Adrenal gland (tissue), 12 donors: ENCODE measurements around the gene STYXL2. TPM values are rescaled to one million over a fixed set of nuclear protein-coding genes. Genes with fewer than 3 reads are reported as not detected.

Experiments
- DNase-seq, 7 donors: peaks; one replicate each; pipeline ENCODE4 v3.0.0-alpha.2; 2019 to 2020
- H3K27ac ChIP-seq, 5 donors: fragments of 200-600 bp; sonication (generic) in 4 of 5; 1 replicate in 3 of 5; 2 replicates in 2 of 5; pipeline versions ENCODE4 v1.5.1 to v1.8.0; 2016 to 2020; ENCODE audit warnings: mild to moderate bottlenecking in 1 of 5
- H3K27me3 ChIP-seq: fragments of 200-600 bp; 2 replicates; pipeline ENCODE4 v1.8.0; 2021
- H3K36me3 ChIP-seq, 2 donors: fragments of 200-600 bp; replicated peaks in 1 of 2; 1 replicate in 1 of 2; 2 replicates in 1 of 2; pipeline versions ENCODE4 v1.5.1 to v1.8.0; 2018 to 2022
- H3K4me1 ChIP-seq, 2 donors: fragments of 200-600 bp; replicated peaks in 1 of 2; 1 replicate in 1 of 2; 2 replicates in 1 of 2; pipeline versions ENCODE4 v1.5.1 to v1.8.0; 2018 to 2021
- H3K4me3 ChIP-seq, 4 donors: fragments of 200-600 bp; sonication (generic) in 3 of 4; one replicate each; pipeline ENCODE4 v1.5.1; 2016 to 2018
- H3K9me3 ChIP-seq, 3 donors: fragments of 200-600 bp; sonication (generic) in 1 of 3; replicated peaks in 1 of 3; 1 replicate in 2 of 3; 2 replicates in 1 of 3; pipeline versions ENCODE4 v1.5.1 to v1.8.0; 2016 to 2021
- POLR2A ChIP-seq, 2 donors: fragments of 450-650 bp; IDR thresholded peaks; one replicate each; pipeline ENCODE4 v1.6.1; 2017; ENCODE audit warnings: antibody characterized with exemption in 2 of 2, mild to moderate bottlenecking in 2 of 2, moderate library complexity in 1 of 2
- WGBS, 4 donors: extraction: QIAGEN DNeasy Blood & Tissue Kit in 2 of 4; methylation state at CpG; one replicate each; pipeline versions ENCODE4 v1.1.5 to v1.1.7; 2013 to 2017; 5-methylcytosine and 5-hydroxymethylcytosine counted together
- intact Hi-C, 2 donors: fragments of 100-400 bp; cut with DNase I; formaldehyde crosslinking; loops; one replicate each; pipeline versions ENCODE4 v1.14.1 to v1.15.0; 2022 to 2023
- polyA plus RNA-seq, 3 donors: library from polyadenylated mRNA; stranded (reverse); fragments of 200-250 nt in 2 of 3; fragments of 350-450 nt in 1 of 3; fragmentation: Illumina TruSeq in 1 of 3; extraction: RNeasy Lipid Tissue Mini Kit (QIAGEN cat#74804) in 1 of 3; gene quantifications; one replicate each; pipeline ENCODE4 v1.2.3, GENCODE V29; 2013 to 2014
- total RNA-seq, 9 donors: library from RNA; depleted of rRNA in 4 of 9; stranded (reverse); fragments of >200 nt in 4 of 9; fragments of 120-200 nt in 1 of 9; fragmentation: NEBNext Ultra II Directional in 1 of 9; extraction: Animal tissue kit (Norgen Biotek cat#: 25700) in 1 of 9; gene quantifications; one replicate each; pipeline versions ENCODE4 v1.1.0 to v1.2.4, GENCODE V29; 2013 to 2023
- TF ChIP-seq, protein P1 (sequence below), 6 experiments: fragments of 450-650 bp in 4 of 6; fragments of 200-600 bp in 2 of 6; sonication (generic) in 1 of 6; IDR thresholded peaks; 1 replicate in 5 of 6; 2 replicates in 1 of 6; pipeline versions ENCODE4 v1.5.1 to v1.8.0; 2016 to 2021; ENCODE audit warnings: antibody characterized with exemption in 6 of 6, mild to moderate bottlenecking in 2 of 6, moderate library complexity in 1 of 6
- donor health status: healthy with polysubstance abuse.
- donor health status: Bipolar disorder and iron deficiency.
- donor health status: DM: yes; HTN: yes; CAD: no.
- donor health status: DM: no; HTN: no; CAD: no.
- donor health status: DM: no; HTN: no; CAD: no.
- donor health status: DM: yes; HTN: yes; CAD: no.

The STYXL2 gene
- total and polyA plus RNA-seq, 12 donors: 0.08 to 1.3 (median 0.55) TPM; not detected in 1

DNA sequence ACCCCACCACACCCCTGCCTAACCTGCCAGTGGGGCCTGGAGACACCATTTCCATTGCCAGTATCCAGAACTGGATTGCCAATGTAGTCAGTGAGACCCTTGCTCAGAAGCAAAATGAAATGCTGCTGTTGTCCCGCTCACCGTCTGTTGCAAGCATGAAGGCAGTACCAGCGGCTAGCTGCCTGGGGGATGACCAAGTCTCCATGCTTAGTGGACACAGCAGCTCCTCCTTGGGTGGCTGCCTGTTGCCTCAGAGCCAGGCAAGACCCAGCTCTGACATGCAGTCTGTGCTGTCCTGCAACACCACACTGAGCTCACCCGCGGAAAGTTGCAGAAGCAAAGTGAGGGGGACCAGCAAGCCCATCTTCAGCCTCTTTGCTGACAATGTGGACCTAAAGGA, 33.4 kb downstream of the STYXL2 start:
- TF ChIP-seq, protein P1, sequence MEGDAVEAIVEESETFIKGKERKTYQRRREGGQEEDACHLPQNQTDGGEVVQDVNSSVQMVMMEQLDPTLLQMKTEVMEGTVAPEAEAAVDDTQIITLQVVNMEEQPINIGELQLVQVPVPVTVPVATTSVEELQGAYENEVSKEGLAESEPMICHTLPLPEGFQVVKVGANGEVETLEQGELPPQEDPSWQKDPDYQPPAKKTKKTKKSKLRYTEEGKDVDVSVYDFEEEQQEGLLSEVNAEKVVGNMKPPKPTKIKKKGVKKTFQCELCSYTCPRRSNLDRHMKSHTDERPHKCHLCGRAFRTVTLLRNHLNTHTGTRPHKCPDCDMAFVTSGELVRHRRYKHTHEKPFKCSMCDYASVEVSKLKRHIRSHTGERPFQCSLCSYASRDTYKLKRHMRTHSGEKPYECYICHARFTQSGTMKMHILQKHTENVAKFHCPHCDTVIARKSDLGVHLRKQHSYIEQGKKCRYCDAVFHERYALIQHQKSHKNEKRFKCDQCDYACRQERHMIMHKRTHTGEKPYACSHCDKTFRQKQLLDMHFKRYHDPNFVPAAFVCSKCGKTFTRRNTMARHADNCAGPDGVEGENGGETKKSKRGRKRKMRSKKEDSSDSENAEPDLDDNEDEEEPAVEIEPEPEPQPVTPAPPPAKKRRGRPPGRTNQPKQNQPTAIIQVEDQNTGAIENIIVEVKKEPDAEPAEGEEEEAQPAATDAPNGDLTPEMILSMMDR (IDR thresholded peaks at IDR 0.05): no peak
- TF ChIP-seq POLR2A (IDR thresholded peaks at IDR 0.05): no peak

DNA sequence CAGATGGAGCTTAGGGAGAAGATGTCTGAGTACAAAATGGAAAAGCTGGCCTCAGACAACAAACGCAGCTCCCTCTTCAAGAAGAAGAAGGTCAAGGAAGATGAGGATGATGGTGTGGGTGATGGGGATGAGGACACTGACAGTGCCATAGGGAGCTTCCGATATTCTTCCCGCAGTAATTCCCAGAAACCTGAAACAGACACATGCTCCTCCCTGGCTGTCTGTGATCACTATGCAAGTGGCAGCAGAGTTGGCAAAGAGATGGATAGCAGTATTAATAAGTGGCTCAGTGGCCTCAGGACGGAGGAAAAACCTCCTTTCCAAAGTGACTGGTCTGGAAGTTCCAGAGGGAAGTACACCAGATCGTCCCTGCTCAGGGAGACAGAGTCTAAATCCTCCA, 33.8 kb downstream of the STYXL2 start:
- H3K36me3 ChIP-seq: no peaks in the 10 kb centered on the region
- no peak overlapping the region for H3K27ac ChIP-seq
- no peak for DNase-seq
- no peaks in the 10 kb centered on the region for H3K27me3 ChIP-seq
- no peak overlapping the region for H3K4me3 ChIP-seq
- intact Hi-C loops: no loop called here
- WGBS, 4 donors: 70 to 75% (median 73%) methylated on average over 5 of the region's 5 CpGs
- H3K4me1 ChIP-seq: no peaks in the 10 kb centered on the region
- no peaks in the 10 kb centered on the region for H3K9me3 ChIP-seq
- TF ChIP-seq, protein P1 (IDR thresholded peaks at IDR 0.05): no peak
- no peak for TF ChIP-seq POLR2A (IDR thresholded peaks at IDR 0.05)

More for the DNA sequence above, 33.4 kb downstream of the STYXL2 start:
- no peak for DNase-seq
- H3K9me3 ChIP-seq: no peaks in the 10 kb centered on the region
- no peak overlapping the region for H3K27ac ChIP-seq
- intact Hi-C loops: no loop called here
- H3K36me3 ChIP-seq: no peaks in the 10 kb centered on the region
- H3K4me3 ChIP-seq: no peak overlapping the region
- no peaks in the 10 kb centered on the region for H3K4me1 ChIP-seq
- WGBS, 4 donors: 80 to 94% (median 92%) methylated on average over 1 to 5 of the region's 5 CpGs
- H3K27me3 ChIP-seq: no peaks in the 10 kb centered on the region

DNA sequence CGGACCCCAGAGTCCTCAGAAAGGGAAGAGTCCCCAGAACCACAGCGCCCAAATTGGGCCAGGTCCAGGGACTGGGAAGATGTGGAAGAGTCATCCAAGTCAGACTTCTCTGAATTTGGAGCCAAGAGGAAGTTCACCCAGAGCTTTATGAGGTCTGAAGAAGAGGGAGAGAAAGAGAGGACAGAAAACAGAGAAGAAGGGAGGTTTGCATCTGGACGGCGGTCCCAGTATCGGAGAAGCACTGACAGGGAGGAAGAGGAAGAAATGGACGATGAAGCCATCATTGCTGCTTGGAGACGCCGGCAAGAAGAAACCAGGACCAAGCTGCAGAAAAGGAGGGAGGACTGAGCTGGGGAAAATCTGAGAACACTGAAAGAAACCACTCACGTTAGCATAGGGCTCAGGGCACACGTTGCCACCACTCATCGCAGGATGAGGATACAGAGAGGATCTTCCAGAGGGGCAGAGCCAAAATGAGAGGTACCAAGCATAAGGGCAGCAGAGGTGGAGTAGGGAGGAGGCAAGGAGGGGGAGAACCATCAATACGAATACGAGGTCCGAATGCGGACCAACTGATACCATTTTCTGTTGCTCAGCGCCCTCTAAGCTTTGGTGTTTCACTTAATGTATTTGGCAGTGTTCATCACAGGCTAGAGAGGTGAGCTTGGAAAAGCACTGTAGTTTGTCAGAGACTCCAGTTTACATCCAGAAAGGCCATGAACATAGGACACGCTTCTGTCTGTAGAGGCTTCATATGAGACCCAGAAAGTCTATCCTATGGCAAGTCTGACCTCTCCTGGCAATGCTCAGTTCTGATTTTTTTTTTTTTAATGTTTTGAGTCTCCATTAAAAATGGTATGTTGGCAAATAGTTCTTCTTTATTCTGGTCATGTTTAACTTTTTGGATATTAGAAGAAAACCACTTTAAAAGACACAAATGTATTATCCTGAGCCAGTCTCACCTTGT, 34.7 kb downstream of the STYXL2 start:
- no peak overlapping the region for H3K27ac ChIP-seq
- no peak overlapping the region for H3K4me3 ChIP-seq
- H3K27me3 ChIP-seq: no peaks in the 10 kb centered on the region
- H3K4me1 ChIP-seq: no peaks in the 10 kb centered on the region
- TF ChIP-seq, protein P1 (IDR thresholded peaks at IDR 0.05): no peak
- TF ChIP-seq POLR2A (IDR thresholded peaks at IDR 0.05): no peak
- intact Hi-C loops: no loop called here
- no peaks in the 10 kb centered on the region for H3K36me3 ChIP-seq
- 76 to 84% (median 78%) methylated on average over 17 of the region's 17 CpGs for WGBS, 4 donors
- no peak for DNase-seq
- no peaks in the 10 kb centered on the region for H3K9me3 ChIP-seq

DNA sequence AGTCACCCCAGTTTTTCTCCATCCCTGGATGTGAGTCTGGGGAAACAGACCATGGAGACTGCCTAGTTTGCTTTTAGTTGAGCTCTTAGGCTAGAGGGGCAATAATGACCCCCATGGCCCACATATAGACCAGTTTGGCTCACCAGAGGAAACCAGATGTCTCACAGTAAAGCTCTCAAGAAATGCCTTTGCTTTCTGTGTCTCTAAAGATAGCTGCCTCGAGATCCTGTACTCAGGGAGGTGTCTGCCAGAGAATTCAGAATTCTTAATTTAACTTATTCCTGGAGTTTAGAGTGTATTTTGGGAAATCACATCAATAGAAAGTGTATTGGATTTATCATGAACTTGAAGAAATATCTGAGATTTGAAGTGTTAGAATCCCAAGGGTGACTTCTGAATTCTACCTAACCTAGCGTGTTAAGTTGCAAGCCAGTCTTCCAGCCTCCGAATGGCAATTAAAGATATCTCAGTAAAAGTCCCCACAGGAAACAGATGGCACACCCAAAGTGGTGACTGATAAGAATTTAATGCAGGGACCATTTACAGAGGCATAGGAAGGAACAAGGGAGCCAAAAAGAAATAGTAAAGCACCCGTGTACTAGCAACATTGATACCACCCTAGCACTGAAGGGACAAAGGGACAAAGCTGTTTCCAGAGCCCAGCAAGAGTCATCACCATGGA, 37.1 kb downstream of the STYXL2 start:
- Histone ChIP-seq H3K27me3 (no peaks in the 10 kb centered on the region), H3K27ac (no peak overlapping the region), H3K4me3 (no peak overlapping the region), H3K9me3 (no peaks in the 10 kb centered on the region), H3K36me3 (no peaks in the 10 kb centered on the region), H3K4me1 (no peaks in the 10 kb centered on the region)
- DNase-seq: no peak
- WGBS, 4 donors: 55 to 75% (median 61%) methylated on average over 4 of the region's 4 CpGs
- intact Hi-C loops: no loop called here
- TF ChIP-seq POLR2A (IDR thresholded peaks at IDR 0.05): no peak
- TF ChIP-seq, protein P1 (IDR thresholded peaks at IDR 0.05): no peak
